ACC112 (cell line): ENCODE results near the gene MIDN.

ENCODE experiments used
- H2AFZ ChIP-seq: fragments of 200-600 bp; sonication (generic); one replicate; pipeline ENCODE4 v1.6.0; 2017; ENCODE audit warnings: antibody characterized with exemption, low read length; ENCODE audit not compliant: unreplicated experiment
- H3K27ac ChIP-seq: fragments of 200-600 bp; sonication (generic); 2 replicates; pipeline ENCODE4 v1.5.1; 2014; ENCODE audit warnings: low read depth, mild to moderate bottlenecking, antibody characterized with exemption, low read length, moderate library complexity
- H3K27me3 ChIP-seq: fragments of 200-600 bp; sonication (generic); 2 replicates; pipeline ENCODE4 v1.6.1; 2014; ENCODE audit warnings: mild to moderate bottlenecking, antibody characterized with exemption, low read length, moderate library complexity, mixed read lengths; ENCODE audit not compliant: insufficient read depth
- H3K36me3 ChIP-seq: fragments of 200-600 bp; sonication (generic); 2 replicates; pipeline ENCODE4 v1.6.1; 2016; ENCODE audit warnings: mild to moderate bottlenecking, antibody characterized with exemption, low read length, moderate library complexity, mixed read lengths; ENCODE audit not compliant: insufficient read depth
- H3K4me1 ChIP-seq: fragments of 200-600 bp; sonication (generic); one replicate; pipeline ENCODE4 v1.6.1; 2016; ENCODE audit warnings: low read length, mixed read lengths; ENCODE audit not compliant: insufficient read depth, unreplicated experiment, control insufficient read depth
- H3K4me3 ChIP-seq: fragments of 200-600 bp; sonication (generic); 2 replicates; pipeline ENCODE4 v1.5.1; 2014; ENCODE audit warnings: mild to moderate bottlenecking, low read depth, low read length
- H3K79me2 ChIP-seq: fragments of 200-600 bp; sonication (generic); one replicate; pipeline ENCODE4 v1.6.0; 2016; ENCODE audit warnings: low read length; ENCODE audit not compliant: control insufficient read depth, unreplicated experiment, insufficient read depth

The MIDN gene

GRCh38 chr19:1221904-1222255 lies 26.5 kb upstream of the MIDN start:
- no peaks in the 10 kb centered on the region for H3K27me3 ChIP-seq
- no peaks in the 10 kb centered on the region for H3K36me3 ChIP-seq
- H3K4me3 ChIP-seq, result no peak overlapping the region
- H2AFZ ChIP-seq, result no peak overlapping the region
- H3K4me1 ChIP-seq, result no peaks in the 10 kb centered on the region
- peaks cover 5% of the 10 kb centered on the region for H3K79me2 ChIP-seq
- no peak overlapping the region for H3K27ac ChIP-seq

- no peaks in the 10 kb centered on the region for H3K4me1 ChIP-seq
- H3K36me3 ChIP-seq, result no peaks in the 10 kb centered on the region
- H3K4me3 ChIP-seq, result no peak overlapping the region
- peaks cover 2% of the 10 kb centered on the region for H3K79me2 ChIP-seq
- H2AFZ ChIP-seq, result no peak overlapping the region
- no peaks in the 10 kb centered on the region for H3K27me3 ChIP-seq
- no peak overlapping the region for H3K27ac ChIP-seq
Observed at GRCh38 chr19:1222394-1222793, 26.0 kb upstream of the MIDN start.

- Histone ChIP-seq H3K79me2 (no peaks in the 10 kb centered on the region), H3K36me3 (no peaks in the 10 kb centered on the region), H3K27me3 (no peaks in the 10 kb centered on the region), H2AFZ (no peak overlapping the region), H3K27ac (no peak overlapping the region), H3K4me3 (no peak overlapping the region), H3K4me1 (no peaks in the 10 kb centered on the region)
Observed at GRCh38 chr19:1223018-1223855, 25.1 kb upstream of the MIDN start.

GRCh38 chr19:1224047-1224825 lies 24.1 kb upstream of the MIDN start:
- H3K36me3 ChIP-seq, result no peaks in the 10 kb centered on the region
- no peak overlapping the region for H3K27ac ChIP-seq
- H3K79me2 ChIP-seq, result no peaks in the 10 kb centered on the region
- H2AFZ ChIP-seq, result no peak overlapping the region
- no peaks in the 10 kb centered on the region for H3K27me3 ChIP-seq
- no peaks in the 10 kb centered on the region for H3K4me1 ChIP-seq
- H3K4me3 ChIP-seq, result no peak overlapping the region

GRCh38 chr19:1224847-1225246 lies 23.5 kb upstream of the MIDN start:
- no peaks in the 10 kb centered on the region for H3K4me1 ChIP-seq

GRCh38 chr19:1225440-1226226 lies 22.8 kb upstream of the MIDN start:
- Histone ChIP-seq H3K27me3 (no peaks in the 10 kb centered on the region), H3K27ac (no peak overlapping the region), H3K4me3 (no peak overlapping the region), H3K79me2 (no peaks in the 10 kb centered on the region), H3K36me3 (no peaks in the 10 kb centered on the region), H3K4me1 (no peaks in the 10 kb centered on the region), H2AFZ (no peak overlapping the region)

More at GRCh38 chr19:1224847-1225246, 23.5 kb upstream of the MIDN start:
- no peak overlapping the region for H3K27ac ChIP-seq
- no peak overlapping the region for H2AFZ ChIP-seq
- no peak overlapping the region for H3K4me3 ChIP-seq
- no peaks in the 10 kb centered on the region for H3K27me3 ChIP-seq
- no peaks in the 10 kb centered on the region for H3K36me3 ChIP-seq
- no peaks in the 10 kb centered on the region for H3K79me2 ChIP-seq

- H2AFZ ChIP-seq, result no peak overlapping the region
- H3K36me3 ChIP-seq, result no peaks in the 10 kb centered on the region
- H3K27me3 ChIP-seq, result no peaks in the 10 kb centered on the region
- H3K4me3 ChIP-seq, result no peak overlapping the region
- H3K27ac ChIP-seq, result no peak overlapping the region
- no peaks in the 10 kb centered on the region for H3K79me2 ChIP-seq
- no peaks in the 10 kb centered on the region for H3K4me1 ChIP-seq
Observed at GRCh38 chr19:1226227-1226518, 22.2 kb upstream of the MIDN start.

- Histone ChIP-seq H2AFZ (no peak overlapping the region), H3K27ac (no peak overlapping the region), H3K27me3 (no peaks in the 10 kb centered on the region), H3K36me3 (no peaks in the 10 kb centered on the region), H3K79me2 (no peaks in the 10 kb centered on the region), H3K4me3 (no peak overlapping the region), H3K4me1 (no peaks in the 10 kb centered on the region)
Observed at GRCh38 chr19:1226522-1227303, 21.7 kb upstream of the MIDN start.

- Histone ChIP-seq H3K27ac (no peak overlapping the region), H2AFZ (no peak overlapping the region), H3K27me3 (no peaks in the 10 kb centered on the region), H3K4me1 (no peaks in the 10 kb centered on the region), H3K79me2 (no peaks in the 10 kb centered on the region), H3K36me3 (no peaks in the 10 kb centered on the region), H3K4me3 (no peak overlapping the region)
Observed at GRCh38 chr19:1227304-1228054, 20.9 kb upstream of the MIDN start.
